K562 (cell line): ENCODE data around the gene PLS1. TPM values are rescaled to one million over a fixed set of nuclear protein-coding genes. Genes with fewer than 3 reads are reported as not detected.

Experiments
- BRCA1 ChIP-seq, 2 experiments: fragments of 450-650 bp in 1 of 2; sonication (generic) in 1 of 2; formaldehyde crosslinking in 1 of 2; IDR thresholded peaks; 2 replicates each; pipeline versions ENCODE4 v1.5.0 to v1.6.1; 2017 to 2020; ENCODE audit warnings: mild to moderate bottlenecking in 1 of 2, missing genetic modification reagents in 1 of 2
- DDX20 ChIP-seq: fragments of 450-650 bp; IDR thresholded peaks from 2 replicates; pipeline ENCODE4 v1.6.1; 2016; ENCODE audit warnings: missing genetic modification characterization, low read depth, mild to moderate bottlenecking, missing compliant biosample characterization, moderate library complexity
- ESRRB ChIP-seq: fragments of 250-450 bp; sonication (Bioruptor Pico); IDR thresholded peaks from 2 replicates; pipeline ENCODE4 v1.5.0; 2020; ENCODE audit warnings: mild to moderate bottlenecking, moderate library complexity, borderline replicate concordance
- HNRNPUL1 ChIP-seq: fragments of 200-400 bp; formaldehyde crosslinking; IDR thresholded peaks from 2 replicates; pipeline ENCODE4 v1.6.1; 2017; ENCODE audit warnings: low read length
- JUNB ChIP-seq: fragments of 450-650 bp; formaldehyde crosslinking; conservative IDR thresholded peaks from 2 replicates; pipeline ENCODE4 v1.4.0; 2020; ENCODE audit warnings: mild to moderate bottlenecking
- KDM5B ChIP-seq: fragments of 200-600 bp; sonication (generic); IDR thresholded peaks from 2 replicates; pipeline ENCODE4 v1.6.1; 2012; ENCODE audit warnings: low read depth, mild to moderate bottlenecking, moderate library complexity, low read length, control low read depth, inconsistent platforms; ENCODE audit not compliant: insufficient replicate concordance
- MTA3 ChIP-seq: fragments of 450-650 bp; formaldehyde crosslinking; IDR thresholded peaks from 2 replicates; pipeline ENCODE4 v1.6.1; 2017; ENCODE audit warnings: mild to moderate bottlenecking, borderline replicate concordance
- NCOR1 ChIP-seq: fragments of 450-650 bp; IDR thresholded peaks from 2 replicates; pipeline ENCODE4 v1.6.1; 2016; ENCODE audit warnings: mild to moderate bottlenecking, moderate library complexity
- PHTF2 ChIP-seq: fragments of 250-450 bp; sonication (Bioruptor Pico); IDR thresholded peaks from 2 replicates; pipeline ENCODE4 v1.5.0; 2021; ENCODE audit warnings: mild to moderate bottlenecking
- PYGO2 ChIP-seq: fragments of 450-650 bp; IDR thresholded peaks from 2 replicates; pipeline ENCODE4 v1.6.1; 2016; ENCODE audit warnings: mild to moderate bottlenecking, missing genetic modification characterization, moderate library complexity, missing compliant biosample characterization
- RBM15 ChIP-seq: fragments of 200-400 bp; formaldehyde crosslinking; IDR thresholded peaks from 2 replicates; pipeline ENCODE4 v1.6.1; 2018; ENCODE audit warnings: mild to moderate bottlenecking, low read length, moderate library complexity; ENCODE audit not compliant: insufficient read depth
- XRCC4 ChIP-seq: IDR thresholded peaks from one replicate; pipeline ENCODE4 v1.6.1; 2011; ENCODE audit not compliant: insufficient read depth, insufficient read length; ENCODE audit errors: extremely low read depth
- ZNF583 ChIP-seq: fragments of 250-450 bp; sonication (Bioruptor Pico); IDR thresholded peaks from 2 replicates; pipeline ENCODE4 v1.4.0; 2020
- ZNF586 ChIP-seq: fragments of 450-650 bp; formaldehyde crosslinking; conservative IDR thresholded peaks from 2 replicates; pipeline ENCODE4 v1.4.0; 2020; ENCODE audit warnings: mild to moderate bottlenecking, moderate library complexity
- polyA plus RNA-seq, 8 experiments: library from polyadenylated mRNA; depleted of rRNA in 4 of 8; stranded (reverse) in 5 of 8; unstranded in 3 of 8; fragments of >200 nt; fragmentation: Nextera tagmentation in 2 of 8; fragmentation: Illumina TruSeq in 1 of 8; extraction: Ambion mirVana in 2 of 8; extraction: Trizol in 1 of 8; gene quantifications; 2 replicates each; pipeline versions ENCODE4 v1.2.1 to v1.2.3, GENCODE V29; 2011 to 2014; ENCODE audit warnings: inconsistent platforms in 1 of 8, missing spikeins in 1 of 8
- total RNA-seq, 7 experiments: library from RNA; depleted of rRNA in 6 of 7; stranded (reverse); fragments of >200 nt in 6 of 7; fragmentation: Illumina TruSeq in 2 of 7; extraction: Trizol in 2 of 7; gene quantifications; 2 replicates each; pipeline versions ENCODE4 v1.2.1 to v1.2.3, GENCODE V29; 2011 to 2021; ENCODE audit warnings: low replicate concordance in 1 of 7
- TF ChIP-seq, protein P1 (sequence below): sonication (generic); formaldehyde crosslinking; IDR thresholded peaks from 2 replicates; pipeline ENCODE4 v1.8.1; 2023; ENCODE audit warnings: mild to moderate bottlenecking, missing genetic modification reagents, moderate library complexity
- TF ChIP-seq, protein P2 (sequence below): fragments of 250-450 bp; sonication (Bioruptor Pico); IDR thresholded peaks from 2 replicates; pipeline ENCODE4 v1.4.0; 2020; ENCODE audit warnings: mild to moderate bottlenecking, moderate library complexity
- TF ChIP-seq, protein P3 (sequence below): fragments of 250-450 bp; sonication (Bioruptor Pico); IDR thresholded peaks from 2 replicates; pipeline ENCODE4 v1.4.0; 2020
- TF ChIP-seq, protein P4 (sequence below): sonication (generic); formaldehyde crosslinking; IDR thresholded peaks from 2 replicates; pipeline ENCODE4 v1.8.0; 2023; ENCODE audit warnings: missing genetic modification reagents, mild to moderate bottlenecking, borderline replicate concordance

The PLS1 gene
- total and polyA plus RNA-seq, 9 of the 15 experiments (the other 6 are each of a cell fraction or from before 2014, with no cell fraction given): 6.1 to 21.3 (median 13.0) TPM

DNA sequence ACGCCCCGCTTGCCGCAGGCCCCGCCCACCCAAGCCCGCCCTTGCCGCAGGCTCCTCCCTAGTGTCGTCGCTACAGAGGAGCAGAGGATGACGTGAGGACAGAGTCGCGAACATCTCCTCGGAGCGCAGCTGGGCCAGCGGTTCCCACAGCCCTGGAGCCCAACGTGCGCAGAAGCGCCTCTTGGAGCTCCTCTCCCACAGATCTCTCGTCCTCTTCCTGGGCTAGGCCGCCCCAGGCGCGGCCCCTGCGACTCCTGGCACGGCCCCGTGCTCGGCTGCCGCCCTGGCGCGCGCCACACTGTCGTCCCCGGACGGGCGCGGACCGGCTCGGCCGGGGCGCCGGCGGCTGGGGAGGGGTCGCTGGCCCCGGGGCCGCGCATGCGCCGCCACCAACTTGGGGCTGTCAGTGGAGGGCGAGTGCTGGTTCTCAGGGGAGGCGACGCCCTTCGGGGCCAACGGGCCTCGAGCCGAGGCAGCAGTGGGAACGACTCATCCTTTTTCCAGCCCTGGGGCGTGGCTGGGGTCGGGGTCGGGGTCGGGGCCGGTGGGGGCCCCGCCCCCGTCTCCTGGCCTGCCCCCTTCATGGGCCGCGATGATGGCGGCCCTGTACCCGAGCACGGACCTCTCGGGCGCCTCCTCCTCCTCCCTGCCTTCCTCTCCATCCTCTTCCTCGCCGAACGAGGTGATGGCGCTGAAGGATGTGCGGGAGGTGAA lies 127.9 kb downstream of the PLS1 start, which contains the start of gene TRPC1 (continued):
- TF ChIP-seq DDX20 (tag): no peak
- TF ChIP-seq HNRNPUL1: no peak
- TF ChIP-seq, protein P1, sequence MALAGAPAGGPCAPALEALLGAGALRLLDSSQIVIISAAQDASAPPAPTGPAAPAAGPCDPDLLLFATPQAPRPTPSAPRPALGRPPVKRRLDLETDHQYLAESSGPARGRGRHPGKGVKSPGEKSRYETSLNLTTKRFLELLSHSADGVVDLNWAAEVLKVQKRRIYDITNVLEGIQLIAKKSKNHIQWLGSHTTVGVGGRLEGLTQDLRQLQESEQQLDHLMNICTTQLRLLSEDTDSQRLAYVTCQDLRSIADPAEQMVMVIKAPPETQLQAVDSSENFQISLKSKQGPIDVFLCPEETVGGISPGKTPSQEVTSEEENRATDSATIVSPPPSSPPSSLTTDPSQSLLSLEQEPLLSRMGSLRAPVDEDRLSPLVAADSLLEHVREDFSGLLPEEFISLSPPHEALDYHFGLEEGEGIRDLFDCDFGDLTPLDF: no peak
- TF ChIP-seq, protein P2, sequence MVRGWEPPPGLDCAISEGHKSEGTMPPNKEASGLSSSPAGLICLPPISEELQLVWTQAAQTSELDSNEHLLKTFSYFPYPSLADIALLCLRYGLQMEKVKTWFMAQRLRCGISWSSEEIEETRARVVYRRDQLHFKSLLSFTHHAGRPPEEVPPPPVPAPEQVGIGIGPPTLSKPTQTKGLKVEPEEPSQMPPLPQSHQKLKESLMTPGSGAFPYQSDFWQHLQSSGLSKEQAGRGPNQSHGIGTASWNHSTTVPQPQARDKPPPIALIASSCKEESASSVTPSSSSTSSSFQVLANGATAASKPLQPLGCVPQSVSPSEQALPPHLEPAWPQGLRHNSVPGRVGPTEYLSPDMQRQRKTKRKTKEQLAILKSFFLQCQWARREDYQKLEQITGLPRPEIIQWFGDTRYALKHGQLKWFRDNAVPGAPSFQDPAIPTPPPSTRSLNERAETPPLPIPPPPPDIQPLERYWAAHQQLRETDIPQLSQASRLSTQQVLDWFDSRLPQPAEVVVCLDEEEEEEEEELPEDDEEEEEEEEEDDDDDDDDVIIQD (CRISPR knock-in tag): no peak
- TF ChIP-seq NCOR1: no peak
- no peak for TF ChIP-seq JUNB (CRISPR knock-in tag)
- TF ChIP-seq MTA3: 0 out of 2 replicates have a peak, but pooled peaks have one; percentile 21
- TF ChIP-seq BRCA1 (IDR thresholded peaks at IDR 0.05): no peak
- TF ChIP-seq BRCA1 (CRISPR knock-in tag; IDR thresholded peaks at IDR 0.05): no peak
- no peak for TF ChIP-seq RBM15
- peak; percentile 57 for TF ChIP-seq KDM5B
- no peak for TF ChIP-seq PYGO2 (tag)
- TF ChIP-seq, protein P3, sequence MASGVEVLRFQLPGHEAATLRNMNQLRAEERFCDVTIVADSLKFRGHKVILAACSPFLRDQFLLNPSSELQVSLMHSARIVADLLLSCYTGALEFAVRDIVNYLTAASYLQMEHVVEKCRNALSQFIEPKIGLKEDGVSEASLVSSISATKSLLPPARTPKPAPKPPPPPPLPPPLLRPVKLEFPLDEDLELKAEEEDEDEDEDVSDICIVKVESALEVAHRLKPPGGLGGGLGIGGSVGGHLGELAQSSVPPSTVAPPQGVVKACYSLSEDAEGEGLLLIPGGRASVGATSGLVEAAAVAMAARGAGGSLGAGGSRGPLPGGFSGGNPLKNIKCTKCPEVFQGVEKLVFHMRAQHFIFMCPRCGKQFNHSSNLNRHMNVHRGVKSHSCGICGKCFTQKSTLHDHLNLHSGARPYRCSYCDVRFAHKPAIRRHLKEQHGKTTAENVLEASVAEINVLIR (CRISPR knock-in tag): no peak
- TF ChIP-seq ZNF586 (CRISPR knock-in tag): no peak
- TF ChIP-seq PHTF2 (CRISPR knock-in tag): no peak
- TF ChIP-seq XRCC4: no peak
- TF ChIP-seq ZNF583 (CRISPR knock-in tag): no peak
- TF ChIP-seq, protein P4, sequence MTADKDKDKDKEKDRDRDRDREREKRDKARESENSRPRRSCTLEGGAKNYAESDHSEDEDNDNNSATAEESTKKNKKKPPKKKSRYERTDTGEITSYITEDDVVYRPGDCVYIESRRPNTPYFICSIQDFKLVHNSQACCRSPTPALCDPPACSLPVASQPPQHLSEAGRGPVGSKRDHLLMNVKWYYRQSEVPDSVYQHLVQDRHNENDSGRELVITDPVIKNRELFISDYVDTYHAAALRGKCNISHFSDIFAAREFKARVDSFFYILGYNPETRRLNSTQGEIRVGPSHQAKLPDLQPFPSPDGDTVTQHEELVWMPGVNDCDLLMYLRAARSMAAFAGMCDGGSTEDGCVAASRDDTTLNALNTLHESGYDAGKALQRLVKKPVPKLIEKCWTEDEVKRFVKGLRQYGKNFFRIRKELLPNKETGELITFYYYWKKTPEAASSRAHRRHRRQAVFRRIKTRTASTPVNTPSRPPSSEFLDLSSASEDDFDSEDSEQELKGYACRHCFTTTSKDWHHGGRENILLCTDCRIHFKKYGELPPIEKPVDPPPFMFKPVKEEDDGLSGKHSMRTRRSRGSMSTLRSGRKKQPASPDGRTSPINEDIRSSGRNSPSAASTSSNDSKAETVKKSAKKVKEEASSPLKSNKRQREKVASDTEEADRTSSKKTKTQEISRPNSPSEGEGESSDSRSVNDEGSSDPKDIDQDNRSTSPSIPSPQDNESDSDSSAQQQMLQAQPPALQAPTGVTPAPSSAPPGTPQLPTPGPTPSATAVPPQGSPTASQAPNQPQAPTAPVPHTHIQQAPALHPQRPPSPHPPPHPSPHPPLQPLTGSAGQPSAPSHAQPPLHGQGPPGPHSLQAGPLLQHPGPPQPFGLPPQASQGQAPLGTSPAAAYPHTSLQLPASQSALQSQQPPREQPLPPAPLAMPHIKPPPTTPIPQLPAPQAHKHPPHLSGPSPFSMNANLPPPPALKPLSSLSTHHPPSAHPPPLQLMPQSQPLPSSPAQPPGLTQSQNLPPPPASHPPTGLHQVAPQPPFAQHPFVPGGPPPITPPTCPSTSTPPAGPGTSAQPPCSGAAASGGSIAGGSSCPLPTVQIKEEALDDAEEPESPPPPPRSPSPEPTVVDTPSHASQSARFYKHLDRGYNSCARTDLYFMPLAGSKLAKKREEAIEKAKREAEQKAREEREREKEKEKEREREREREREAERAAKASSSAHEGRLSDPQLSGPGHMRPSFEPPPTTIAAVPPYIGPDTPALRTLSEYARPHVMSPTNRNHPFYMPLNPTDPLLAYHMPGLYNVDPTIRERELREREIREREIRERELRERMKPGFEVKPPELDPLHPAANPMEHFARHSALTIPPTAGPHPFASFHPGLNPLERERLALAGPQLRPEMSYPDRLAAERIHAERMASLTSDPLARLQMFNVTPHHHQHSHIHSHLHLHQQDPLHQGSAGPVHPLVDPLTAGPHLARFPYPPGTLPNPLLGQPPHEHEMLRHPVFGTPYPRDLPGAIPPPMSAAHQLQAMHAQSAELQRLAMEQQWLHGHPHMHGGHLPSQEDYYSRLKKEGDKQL: no peak
- no peak for TF ChIP-seq ESRRB
